DOHH2 (cell line): ENCODE measurements around the gene GPC6.

Experiments
- H3F3A ChIP-seq: fragments of 200-600 bp; sonication (generic), shearing (Covaris generic); 2 replicates; pipeline ENCODE4 v1.6.0; 2016; ENCODE audit warnings: antibody characterized with exemption, mild to moderate bottlenecking; ENCODE audit not compliant: control insufficient read depth, insufficient read depth
- H3K27ac ChIP-seq: fragments of 200-600 bp; sonication (generic); 2 replicates; pipeline ENCODE4 v1.5.1; 2014; ENCODE audit warnings: low read depth, mild to moderate bottlenecking, low read length, moderate library complexity
- H3K27me3 ChIP-seq: fragments of 200-600 bp; sonication (generic); 2 replicates; pipeline ENCODE4 v1.6.1; 2014; ENCODE audit warnings: mild to moderate bottlenecking, low read length, mixed read lengths; ENCODE audit not compliant: control insufficient read depth
- H3K36me3 ChIP-seq: fragments of 200-600 bp; sonication (generic); 2 replicates; pipeline ENCODE4 v1.6.1; 2014; ENCODE audit warnings: mild to moderate bottlenecking, low read length, moderate library complexity, mixed read lengths; ENCODE audit not compliant: control insufficient read depth
- H3K4me1 ChIP-seq: fragments of 200-600 bp; sonication (generic); 2 replicates; pipeline ENCODE4 v1.6.1; 2014; ENCODE audit warnings: mild to moderate bottlenecking, low read length, mixed read lengths; ENCODE audit not compliant: control insufficient read depth
- H3K4me2 ChIP-seq: fragments of 200-600 bp; sonication (generic); 2 replicates; pipeline ENCODE4 v1.6.0; 2014; ENCODE audit warnings: mild to moderate bottlenecking, low read length, moderate library complexity
- H3K4me3 ChIP-seq: fragments of 200-600 bp; sonication (generic); 2 replicates; pipeline ENCODE4 v1.5.1; 2014; ENCODE audit warnings: mild to moderate bottlenecking, low read length, mixed read lengths
- H3K79me2 ChIP-seq: fragments of 200-600 bp; sonication (generic); 2 replicates; pipeline ENCODE4 v1.6.1; 2014; ENCODE audit warnings: mild to moderate bottlenecking, low read length, mixed read lengths; ENCODE audit not compliant: control insufficient read depth
- H3K9me2 ChIP-seq: fragments of 200-600 bp; sonication (generic); replicated peaks from 2 replicates; pipeline ENCODE4 v1.6.1; 2014; ENCODE audit warnings: mild to moderate bottlenecking, low read length, mixed read lengths; ENCODE audit not compliant: control insufficient read depth
- H3K9me3 ChIP-seq: fragments of 200-600 bp; sonication (generic); 2 replicates; pipeline ENCODE4 v1.6.1; 2014; ENCODE audit warnings: antibody characterized with exemption, low read length, mixed read lengths; ENCODE audit not compliant: control insufficient read depth, insufficient read depth
- H4K20me1 ChIP-seq: fragments of 200-600 bp; sonication (generic); 2 replicates; pipeline ENCODE4 v1.6.0; 2014; ENCODE audit warnings: low read depth, mild to moderate bottlenecking, antibody characterized with exemption, low read length, moderate library complexity; ENCODE audit not compliant: control insufficient read depth, insufficient read depth
- CTCF ChIP-seq: fragments of 200-600 bp; sonication (generic); IDR thresholded peaks from one replicate; pipeline ENCODE4 v1.5.1; 2014; ENCODE audit warnings: antibody characterized with exemption, mild to moderate bottlenecking, low read depth, low read length; ENCODE audit not compliant: poor library complexity, severe bottlenecking
- EZH2phosphoT487 ChIP-seq: fragments of 200-600 bp; sonication (generic); IDR thresholded peaks from 2 replicates; pipeline ENCODE4 v1.6.1; 2017; ENCODE audit warnings: borderline replicate concordance, mild to moderate bottlenecking, antibody characterized with exemption, low read length, moderate library complexity, mixed read lengths

The GPC6 gene

GRCh38 chr13:94415500-94416237 lies 1189.1 kb downstream of the GPC6 start:
- Histone ChIP-seq H3K79me2 (no peaks in the 10 kb centered on the region), H3K4me1 (no peaks in the 10 kb centered on the region), H3F3A (no peaks in the 10 kb centered on the region), H3K9me2 (no peaks in the 10 kb centered on the region), H4K20me1 (no peaks in the 10 kb centered on the region), H3K4me2 (no peak overlapping the region), H3K36me3 (no peaks in the 10 kb centered on the region), H3K27ac (no peak overlapping the region), H3K9me3 (no peaks in the 10 kb centered on the region), H3K27me3 (peaks cover 5% of the 10 kb centered on the region), H3K4me3 (no peak overlapping the region)
- TF ChIP-seq EZH2phosphoT487, result no peak
- no peak for TF ChIP-seq CTCF

- TF ChIP-seq CTCF (peak; percentile 62), EZH2phosphoT487 (no peak)
- no peaks in the 10 kb centered on the region for H3K36me3 ChIP-seq
- H3K27me3 ChIP-seq, result peaks cover 5% of the 10 kb centered on the region
Measured at GRCh38 chr13:94416454-94417080, 1190.0 kb downstream of the GPC6 start.

GRCh38 chr13:94417294-94417693 lies 1190.7 kb downstream of the GPC6 start:
- Histone ChIP-seq H3K79me2 (no peaks in the 10 kb centered on the region), H3K27me3 (peaks cover 3% of the 10 kb centered on the region), H4K20me1 (no peaks in the 10 kb centered on the region), H3K27ac (no peak overlapping the region), H3F3A (no peaks in the 10 kb centered on the region), H3K9me2 (no peaks in the 10 kb centered on the region), H3K4me3 (no peak overlapping the region), H3K4me1 (no peaks in the 10 kb centered on the region), H3K36me3 (no peaks in the 10 kb centered on the region), H3K9me3 (no peaks in the 10 kb centered on the region), H3K4me2 (no peak overlapping the region)
- TF ChIP-seq EZH2phosphoT487 (no peak), CTCF (no peak)

More at GRCh38 chr13:94416454-94417080, 1190.0 kb downstream of the GPC6 start:
- Histone ChIP-seq H3K4me1 (no peaks in the 10 kb centered on the region), H3K4me2 (no peak overlapping the region), H3K4me3 (no peak overlapping the region), H4K20me1 (no peaks in the 10 kb centered on the region), H3K27ac (no peak overlapping the region), H3K9me3 (no peaks in the 10 kb centered on the region), H3K79me2 (no peaks in the 10 kb centered on the region), H3K9me2 (no peaks in the 10 kb centered on the region), H3F3A (no peaks in the 10 kb centered on the region)
